Keratinocyte (primary cell): ENCODE measurements around the gene UCK2. TPM values are rescaled to one million over a fixed set of nuclear protein-coding genes. Genes with fewer than 3 reads are reported as not detected.

Experiments used
- DNase-seq: peaks from one replicate; pipeline ENCODE4 v3.0.0-alpha.2; 2011; ENCODE audit warnings: low read depth, missing footprints, low spot score
- FAIRE-seq: peaks from 2 replicates; lab custom pipeline; 2011; peaks lifted over from hg19 to GRCh38; lab: Jason Lieb, UNC
- H2AFZ ChIP-seq: 2 replicates; pipeline ENCODE4 v1.6.0; 2012; ENCODE audit warnings: low read length, control low read depth, inconsistent platforms; ENCODE audit not compliant: control insufficient read depth
- H3K27ac ChIP-seq: 2 replicates; pipeline ENCODE4 v1.5.1; 2011; ENCODE audit warnings: low read length; ENCODE audit not compliant: control insufficient read depth, insufficient read depth
- H3K27me3 ChIP-seq: 3 replicates; pipeline ENCODE4 v1.6.0; 2011; ENCODE audit warnings: low read length; ENCODE audit not compliant: control insufficient read depth, insufficient read depth; ENCODE audit errors: extremely low read depth
- H3K36me3 ChIP-seq, 2 experiments: 2 replicates in 1 of 2; 3 replicates in 1 of 2; pipeline ENCODE4 v1.5.1; 2011; ENCODE audit warnings: low read length in 2 of 2, mild to moderate bottlenecking in 1 of 2; ENCODE audit not compliant: control insufficient read depth in 2 of 2, insufficient read depth in 2 of 2; ENCODE audit errors: extremely low read depth in 1 of 2
- H3K4me1 ChIP-seq: 3 replicates; pipeline ENCODE4 v1.5.1; 2011; ENCODE audit warnings: low read length; ENCODE audit not compliant: control insufficient read depth, insufficient read depth; ENCODE audit errors: extremely low read depth
- H3K4me2 ChIP-seq: 3 replicates; pipeline ENCODE4 v1.6.0; 2011; ENCODE audit warnings: low read depth, low read length; ENCODE audit not compliant: control insufficient read depth, insufficient read depth; ENCODE audit errors: extremely low read depth
- H3K4me3 ChIP-seq, 3 experiments: fragments of 200-600 bp in 1 of 3; sonication (generic) in 1 of 3; 2 replicates in 2 of 3; 3 replicates in 1 of 3; pipeline ENCODE4 v1.5.1; 2011 to 2016; ENCODE audit warnings: low read length in 3 of 3, mild to moderate bottlenecking in 3 of 3, control low read depth in 2 of 3, inconsistent platforms in 1 of 3, low read depth in 1 of 3, mixed read lengths in 1 of 3, mixed run types in 1 of 3, moderate library complexity in 1 of 3; ENCODE audit not compliant: control insufficient read depth in 2 of 3, insufficient read depth in 2 of 3; ENCODE audit errors: extremely low read depth in 1 of 3
- H3K79me2 ChIP-seq: 2 replicates; pipeline ENCODE4 v1.6.0; 2012; ENCODE audit warnings: low read length; ENCODE audit not compliant: control insufficient read depth, insufficient read depth
- H3K9ac ChIP-seq: 3 replicates; pipeline ENCODE4 v1.6.0; 2011; ENCODE audit warnings: low read length; ENCODE audit not compliant: control insufficient read depth, insufficient read depth; ENCODE audit errors: extremely low read depth
- H3K9me1 ChIP-seq: 3 replicates; pipeline ENCODE4 v1.6.0; 2011; ENCODE audit warnings: low read length; ENCODE audit not compliant: control insufficient read depth, insufficient read depth; ENCODE audit errors: extremely low read depth
- H3K9me3 ChIP-seq: 2 replicates; pipeline ENCODE4 v1.5.1; 2012; ENCODE audit warnings: low read depth, low read length; ENCODE audit not compliant: control insufficient read depth
- H4K20me1 ChIP-seq: 3 replicates; pipeline ENCODE4 v1.6.0; 2011; ENCODE audit warnings: low read length; ENCODE audit not compliant: control insufficient read depth, insufficient read depth; ENCODE audit errors: extremely low read depth
- EZH2 ChIP-seq: IDR thresholded peaks from one replicate; pipeline ENCODE4 v1.6.1; 2012; ENCODE audit warnings: inconsistent platforms, mild to moderate bottlenecking, low read length, moderate library complexity
- dilution Hi-C: fragments of 300-500 bp; cut with MboI; formaldehyde crosslinking; loops from one replicate; pipeline ENCODE4 v1.7.0; 2020; ENCODE audit warnings: low sequenced_read_pairs; ENCODE audit not compliant: extremely low pct_ligation_motif_present
- polyA plus RNA-seq, 5 experiments: library from polyadenylated mRNA; depleted of rRNA in 3 of 5; stranded (reverse) in 3 of 5; stranded (forward) in 1 of 5; unstranded in 1 of 5; fragments of >200 nt; gene quantifications; 1 replicate in 1 of 5; 2 replicates in 3 of 5; 3 replicates in 1 of 5; pipeline versions ENCODE4 v1.2.1 to v1.2.3, GENCODE V29; 2011 to 2012; ENCODE audit warnings: missing spikeins in 2 of 5, low read depth in 1 of 5, low replicate concordance in 1 of 5
- TF ChIP-seq, protein P1 (sequence below), 3 experiments: IDR thresholded peaks in 1 of 3; conservative IDR thresholded peaks in 1 of 3; optimal IDR thresholded peaks in 1 of 3; 2 replicates in 2 of 3; 3 replicates in 1 of 3; pipeline versions ENCODE3 to v1.5.1; 2011; ENCODE audit warnings: low read length in 3 of 3, mild to moderate bottlenecking in 3 of 3, moderate library complexity in 2 of 3, control low read depth in 1 of 3, inconsistent platforms in 1 of 3; ENCODE audit not compliant: insufficient read depth in 2 of 3; ENCODE audit errors: extremely low read depth in 1 of 3

Gene UCK2
- polyA plus RNA-seq, 1 donor (not counting 4 experiments of a cell fraction or from before 2014, with no cell fraction given) = 71.9 TPM

DNA sequence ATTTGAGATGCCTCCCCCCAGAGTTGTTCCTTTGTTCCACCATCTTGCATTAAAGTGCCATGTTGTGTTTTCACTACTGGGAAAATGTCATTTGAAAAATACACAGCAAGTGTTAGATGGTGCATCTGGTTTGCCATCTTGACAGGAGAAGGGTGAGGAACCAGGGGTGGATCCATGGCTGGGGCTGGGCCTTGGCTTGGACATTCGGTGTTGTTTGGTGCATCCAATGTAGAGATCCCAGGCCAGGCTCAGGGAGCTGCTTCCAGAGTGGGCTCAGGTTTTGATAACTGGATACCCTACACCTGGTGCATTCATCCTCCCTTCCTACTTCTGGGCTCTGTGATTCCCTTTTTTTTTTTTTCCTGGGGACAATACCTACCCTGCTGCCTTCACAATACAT lies 103.5 kb downstream of the UCK2 start:
- DNase-seq = no peak
- H3K4me1 ChIP-seq = no peaks in the 10 kb centered on the region
- no peaks in the 10 kb centered on the region for H3K36me3 ChIP-seq
- TF ChIP-seq, protein P1, sequence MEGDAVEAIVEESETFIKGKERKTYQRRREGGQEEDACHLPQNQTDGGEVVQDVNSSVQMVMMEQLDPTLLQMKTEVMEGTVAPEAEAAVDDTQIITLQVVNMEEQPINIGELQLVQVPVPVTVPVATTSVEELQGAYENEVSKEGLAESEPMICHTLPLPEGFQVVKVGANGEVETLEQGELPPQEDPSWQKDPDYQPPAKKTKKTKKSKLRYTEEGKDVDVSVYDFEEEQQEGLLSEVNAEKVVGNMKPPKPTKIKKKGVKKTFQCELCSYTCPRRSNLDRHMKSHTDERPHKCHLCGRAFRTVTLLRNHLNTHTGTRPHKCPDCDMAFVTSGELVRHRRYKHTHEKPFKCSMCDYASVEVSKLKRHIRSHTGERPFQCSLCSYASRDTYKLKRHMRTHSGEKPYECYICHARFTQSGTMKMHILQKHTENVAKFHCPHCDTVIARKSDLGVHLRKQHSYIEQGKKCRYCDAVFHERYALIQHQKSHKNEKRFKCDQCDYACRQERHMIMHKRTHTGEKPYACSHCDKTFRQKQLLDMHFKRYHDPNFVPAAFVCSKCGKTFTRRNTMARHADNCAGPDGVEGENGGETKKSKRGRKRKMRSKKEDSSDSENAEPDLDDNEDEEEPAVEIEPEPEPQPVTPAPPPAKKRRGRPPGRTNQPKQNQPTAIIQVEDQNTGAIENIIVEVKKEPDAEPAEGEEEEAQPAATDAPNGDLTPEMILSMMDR (optimal IDR thresholded peaks at IDR 0.05 in 1 of 3, IDR thresholded peaks at IDR 0.05 in 1 of 3, conservative IDR thresholded peaks at IDR 0.05 in 1 of 3; ENCODE audit: extremely low read depth in 1 of 3, insufficient read depth in 2 of 3, low read length in 3 of 3) = no peak
- no peak for TF ChIP-seq EZH2
- no peak for FAIRE-seq
- H2AFZ ChIP-seq = no peak overlapping the region
- no peaks in the 10 kb centered on the region for H3K9me3 ChIP-seq
- H3K27ac ChIP-seq = no peak overlapping the region
- H3K27me3 ChIP-seq = no peaks in the 10 kb centered on the region
- no peaks in the 10 kb centered on the region for H4K20me1 ChIP-seq
- no peak overlapping the region for H3K9ac ChIP-seq
- no peak overlapping the region for H3K4me3 ChIP-seq
- dilution Hi-C loops = no loop called here
- H3K4me2 ChIP-seq = no peak overlapping the region
- no peaks in the 10 kb centered on the region for H3K79me2 ChIP-seq
- H3K9me1 ChIP-seq = no peaks in the 10 kb centered on the region

DNA sequence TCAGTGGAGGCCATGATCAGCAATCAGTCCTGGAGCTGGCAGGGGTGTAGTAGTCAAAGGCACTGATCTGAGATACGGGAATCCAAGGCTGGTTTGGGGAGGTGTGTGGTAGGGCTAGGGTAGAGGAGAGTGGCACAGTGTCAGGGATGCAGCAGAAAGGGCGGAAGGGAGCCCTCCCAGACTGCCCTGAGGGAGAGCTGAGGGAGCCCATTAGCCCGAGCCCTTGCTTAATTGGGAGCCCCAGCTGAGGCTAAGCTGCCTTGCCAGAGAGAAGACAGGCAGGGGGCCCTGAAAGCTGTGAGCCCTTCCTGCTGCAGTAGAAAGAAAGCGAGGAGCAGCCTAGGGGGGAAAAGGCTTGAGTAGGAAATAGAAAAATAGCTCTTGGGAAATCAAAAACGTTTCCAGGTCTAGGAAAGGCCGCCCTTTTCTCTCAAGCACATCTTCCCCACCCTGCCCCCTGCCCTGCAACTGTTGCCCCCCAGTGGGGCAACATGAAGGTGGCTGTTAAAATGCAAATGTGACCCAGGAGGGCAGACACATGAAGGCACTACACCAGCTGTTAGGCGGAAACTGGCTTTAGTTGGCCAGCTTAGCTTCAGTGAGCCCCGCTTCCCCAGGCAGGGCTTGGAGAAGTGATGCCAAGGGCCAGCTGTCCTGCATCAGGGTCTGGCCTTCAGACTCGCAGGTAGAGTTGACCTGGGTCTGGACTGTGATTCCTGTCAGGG lies 106.2 kb downstream of the UCK2 start:
- H3K27ac ChIP-seq = no peak overlapping the region
- no peak overlapping the region for H3K4me2 ChIP-seq
- H3K9me1 ChIP-seq = no peaks in the 10 kb centered on the region
- H4K20me1 ChIP-seq = no peaks in the 10 kb centered on the region
- H2AFZ ChIP-seq = no peak overlapping the region
- H3K36me3 ChIP-seq = no peaks in the 10 kb centered on the region
- H3K27me3 ChIP-seq = no peaks in the 10 kb centered on the region
- DNase-seq = no peak
- no peak overlapping the region for H3K9ac ChIP-seq
- FAIRE-seq = no peak
- dilution Hi-C loops = no loop called here
- H3K4me1 ChIP-seq = no peaks in the 10 kb centered on the region
- no peaks in the 10 kb centered on the region for H3K79me2 ChIP-seq
- no peaks in the 10 kb centered on the region for H3K9me3 ChIP-seq
- no peak overlapping the region for H3K4me3 ChIP-seq
- TF ChIP-seq, protein P1 (optimal IDR thresholded peaks at IDR 0.05 in 1 of 3, IDR thresholded peaks at IDR 0.05 in 1 of 3, conservative IDR thresholded peaks at IDR 0.05 in 1 of 3; ENCODE audit: extremely low read depth in 1 of 3, insufficient read depth in 2 of 3, low read length in 3 of 3) = no peak
- no peak for TF ChIP-seq EZH2
